ENCODE data around the gene CABLES2.
"Not testable (repeated sequence)": the region's sequence is repeated elsewhere in the genome, so short reads cannot be mapped to it uniquely, and the experiment has no call there.

The CABLES2 gene

GRCh38 chr20:62433658-62434497 is 26.8 kb upstream of the CABLES2 start:
- DNase-seq (ENCODE audit: low read depth in 2 of 2): no peak

- DNase-seq (ENCODE audit: low read depth in 2 of 2): no peak
Observed at GRCh38 chr20:62430866-62431447, 23.9 kb upstream of the CABLES2 start.

GRCh38 chr20:62430311-62430853 is 23.3 kb upstream of the CABLES2 start:
- DNase-seq (ENCODE audit: low read depth in 2 of 2): no peak

GRCh38 chr20:62429455-62430310 is 22.6 kb upstream of the CABLES2 start:
- no peak for DNase-seq (ENCODE audit: low read depth in 2 of 2)

- DNase-seq (ENCODE audit: low read depth in 2 of 2): no peak
Observed at GRCh38 chr20:62428396-62429295, 21.6 kb upstream of the CABLES2 start.

GRCh38 chr20:62428002-62428372 is 20.9 kb upstream of the CABLES2 start:
- no peak for DNase-seq (ENCODE audit: low read depth in 2 of 2)

GRCh38 chr20:62427172-62428001 is 20.3 kb upstream of the CABLES2 start, which contains the start of gene RBBP8NL:
Gene RBBP8NL (minus strand): TSS chr20:62427539. CDS start chr20:62419647, 7,892 bp downstream.
- DNase-seq (ENCODE audit: low read depth in 2 of 2): no peak

GRCh38 chr20:62426699-62427131 is 19.6 kb upstream of the CABLES2 start:
- DNase-seq (ENCODE audit: low read depth in 2 of 2): no peak

- DNase-seq (ENCODE audit: low read depth in 2 of 2): not testable (repeated sequence)
Observed at GRCh38 chr20:62426059-62426348, 18.9 kb upstream of the CABLES2 start.

- no peak for DNase-seq (ENCODE audit: low read depth in 2 of 2)
Observed at GRCh38 chr20:62425281-62426058, 18.4 kb upstream of the CABLES2 start.

- no peak for DNase-seq (ENCODE audit: low read depth in 2 of 2)
Observed at GRCh38 chr20:62424249-62425107, 17.4 kb upstream of the CABLES2 start.

GRCh38 chr20:62423326-62423706 is 16.2 kb upstream of the CABLES2 start:
- no peak for DNase-seq (ENCODE audit: low read depth in 2 of 2)

GRCh38 chr20:62422636-62423325 is 15.7 kb upstream of the CABLES2 start:
- no peak for DNase-seq (ENCODE audit: low read depth in 2 of 2)

- no peak for DNase-seq (ENCODE audit: low read depth in 2 of 2)
Observed at GRCh38 chr20:62421716-62421990, 14.6 kb upstream of the CABLES2 start.

- no peak for DNase-seq (ENCODE audit: low read depth in 2 of 2)
Observed at GRCh38 chr20:62420846-62421715, 14.0 kb upstream of the CABLES2 start.

GRCh38 chr20:62419759-62420158 is 12.7 kb upstream of the CABLES2 start:
- DNase-seq (ENCODE audit: low read depth in 2 of 2): no peak
